Kidney (tissue), 14 donors: Measurements from ENCODE around the gene IQCK. TPM values are rescaled to one million over a fixed set of nuclear protein-coding genes. Genes with fewer than 3 reads are reported as not detected.

ENCODE experiments used
- DNase-seq, 5 donors: peaks; one replicate each; pipeline ENCODE4 v3.0.0-alpha.2; 2013 to 2020
- FAIRE-seq: peaks from 2 replicates; lab custom pipeline; 2012; peaks lifted over from hg19 to GRCh38; lab: Jason Lieb, UNC
- H3K27ac ChIP-seq, 2 donors: one replicate each; pipeline ENCODE4 v1.7.0; 2013; ENCODE audit warnings: low read depth in 2 of 2, low read length in 2 of 2, inconsistent platforms in 1 of 2
- H3K27me3 ChIP-seq: one replicate; pipeline ENCODE4 v1.7.1; 2013; ENCODE audit warnings: low read length, inconsistent platforms; ENCODE audit not compliant: control insufficient read depth, insufficient read depth
- H3K36me3 ChIP-seq, 3 donors: one replicate each; pipeline versions ENCODE4 v1.7.0 to v1.7.1; 2013; ENCODE audit warnings: low read length in 3 of 3, control low read depth in 1 of 3, inconsistent platforms in 1 of 3; ENCODE audit not compliant: insufficient read depth in 3 of 3, control insufficient read depth in 2 of 3
- H3K4me1 ChIP-seq, 3 donors: one replicate each; pipeline versions ENCODE4 v1.7.0 to v1.7.1; 2013; ENCODE audit warnings: low read length in 3 of 3, inconsistent platforms in 1 of 3, low read depth in 1 of 3; ENCODE audit not compliant: control insufficient read depth in 2 of 3, insufficient read depth in 2 of 3
- H3K4me3 ChIP-seq, 3 donors: one replicate each; pipeline versions ENCODE4 v1.7.0 to v1.8.1; 2013; ENCODE audit warnings: low read length in 3 of 3, control low read depth in 1 of 3, inconsistent platforms in 1 of 3
- H3K9ac ChIP-seq, 3 donors: one replicate each; pipeline versions ENCODE4 v1.7.0 to v1.7.1; 2013; ENCODE audit warnings: low read length in 3 of 3, control low read depth in 1 of 3, inconsistent platforms in 1 of 3
- H3K9me3 ChIP-seq, 3 donors: one replicate each; pipeline versions ENCODE4 v1.7.0 to v1.7.1; 2013; ENCODE audit warnings: low read length in 3 of 3, control low read depth in 1 of 3, inconsistent platforms in 1 of 3; ENCODE audit not compliant: control insufficient read depth in 2 of 3, insufficient read depth in 1 of 3
- intact Hi-C: fragments of 100-400 bp; cut with DNase I; formaldehyde crosslinking; loops from one replicate; pipeline ENCODE4 v1.11.1; 2022
- polyA plus RNA-seq: library from polyadenylated mRNA; stranded (reverse); fragments of 350-450 nt; fragmentation: Illumina TruSeq; extraction: RNeasy Lipid Tissue Mini Kit (QIAGEN cat#74804); gene quantifications from one replicate; pipeline ENCODE4 v1.2.3, GENCODE V29; 2014; ENCODE audit warnings: low read depth, low replicate concordance; ENCODE audit not compliant: insufficient read depth
- total RNA-seq: library from RNA; stranded (reverse); fragmentation: NEBNext Ultra II Directional; extraction: Animal tissue kit (Norgen Biotek cat#: 25700); gene quantifications from one replicate; pipeline ENCODE4 v1.2.1, GENCODE V29; 2021
- TF ChIP-seq, protein P1 (sequence below): IDR thresholded peaks from 3 replicates; pipeline ENCODE4 v1.5.1; 2012; ENCODE audit warnings: mild to moderate bottlenecking, moderate library complexity, borderline replicate concordance; ENCODE audit not compliant: insufficient read depth; ENCODE audit errors: extremely low read depth
- donor health status: control.
- donor health status: control.
- donor health status: control.
- donor health status: control.
- donor health status: control.
- donor health status: DM: yes; HTN: yes; CAD: no.
- donor health status: Normal renal cell carcinoma (clear cell type).

Gene IQCK
- total and polyA plus RNA-seq, 2 donors from 2014 or later, result 35.4 to 38.1 TPM

DNA sequence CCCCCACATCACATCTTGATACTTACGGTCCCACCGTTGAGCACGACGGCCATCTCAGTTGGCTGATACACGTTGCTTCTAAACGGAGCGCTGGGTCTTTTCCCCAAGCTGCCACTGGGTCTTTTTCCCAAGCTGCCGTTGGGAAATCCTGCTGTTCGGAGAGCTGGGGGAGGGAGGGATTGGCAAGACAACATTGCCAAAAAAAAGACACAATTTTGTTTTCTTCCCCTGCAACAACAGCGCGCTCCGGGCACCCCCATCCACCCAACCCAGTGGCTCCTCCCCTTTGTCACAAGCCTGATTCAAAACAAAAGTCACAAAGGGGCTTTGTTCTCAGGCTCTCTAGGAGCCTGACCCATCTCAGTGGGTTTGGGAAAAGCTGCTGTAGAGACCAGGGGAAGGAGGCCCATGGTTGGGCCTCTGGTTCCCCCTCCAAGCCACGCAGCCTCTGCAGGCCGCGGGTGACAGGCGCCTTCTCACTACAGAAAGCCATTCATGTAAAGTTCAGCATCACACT, 143.8 kb downstream of the IQCK start:
- Histone ChIP-seq H3K4me1 (peaks cover 0 to 4% (median 0%) of the 10 kb centered on the region in 3 donors), H3K27ac (no peak overlapping the region), H3K4me3 (no peak overlapping the region), H3K9me3 (no peaks in the 10 kb centered on the region), H3K36me3 (peaks cover 0 to 21% (median 5%) of the 10 kb centered on the region in 3 donors), H3K27me3 (no peaks in the 10 kb centered on the region), H3K9ac (no peak overlapping the region)
- TF ChIP-seq, protein P1, sequence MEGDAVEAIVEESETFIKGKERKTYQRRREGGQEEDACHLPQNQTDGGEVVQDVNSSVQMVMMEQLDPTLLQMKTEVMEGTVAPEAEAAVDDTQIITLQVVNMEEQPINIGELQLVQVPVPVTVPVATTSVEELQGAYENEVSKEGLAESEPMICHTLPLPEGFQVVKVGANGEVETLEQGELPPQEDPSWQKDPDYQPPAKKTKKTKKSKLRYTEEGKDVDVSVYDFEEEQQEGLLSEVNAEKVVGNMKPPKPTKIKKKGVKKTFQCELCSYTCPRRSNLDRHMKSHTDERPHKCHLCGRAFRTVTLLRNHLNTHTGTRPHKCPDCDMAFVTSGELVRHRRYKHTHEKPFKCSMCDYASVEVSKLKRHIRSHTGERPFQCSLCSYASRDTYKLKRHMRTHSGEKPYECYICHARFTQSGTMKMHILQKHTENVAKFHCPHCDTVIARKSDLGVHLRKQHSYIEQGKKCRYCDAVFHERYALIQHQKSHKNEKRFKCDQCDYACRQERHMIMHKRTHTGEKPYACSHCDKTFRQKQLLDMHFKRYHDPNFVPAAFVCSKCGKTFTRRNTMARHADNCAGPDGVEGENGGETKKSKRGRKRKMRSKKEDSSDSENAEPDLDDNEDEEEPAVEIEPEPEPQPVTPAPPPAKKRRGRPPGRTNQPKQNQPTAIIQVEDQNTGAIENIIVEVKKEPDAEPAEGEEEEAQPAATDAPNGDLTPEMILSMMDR, result no peak
- no peak for FAIRE-seq
- intact Hi-C loops, result no loop called here
- no peak for DNase-seq

GRCh38 chr16:19863990-19864389, 145.9 kb downstream of the IQCK start:
- no peak overlapping the region for H3K4me3 ChIP-seq
- FAIRE-seq, result no peak
- no peak overlapping the region for H3K9ac ChIP-seq

GRCh38 chr16:19864566-19864965, 146.5 kb downstream of the IQCK start:
- Histone ChIP-seq H3K27ac (no peak overlapping the region), H3K4me1 (peaks cover 0 to 4% (median 2%) of the 10 kb centered on the region in 3 donors), H3K9me3 (no peaks in the 10 kb centered on the region), H3K9ac (no peak overlapping the region), H3K36me3 (peaks cover 0 to 15% (median 2%) of the 10 kb centered on the region in 3 donors), H3K4me3 (no peak overlapping the region), H3K27me3 (no peaks in the 10 kb centered on the region)
- TF ChIP-seq, protein P1, result no peak
- no peak for DNase-seq
- intact Hi-C loops, result no loop called here
- FAIRE-seq, result no peak

More at GRCh38 chr16:19863990-19864389, 145.9 kb downstream of the IQCK start:
- TF ChIP-seq, protein P1, result no peak
- Histone ChIP-seq H3K27ac (no peak overlapping the region), H3K4me1 (peaks cover 0 to 4% (median 2%) of the 10 kb centered on the region in 3 donors), H3K36me3 (peaks cover 0 to 21% (median 5%) of the 10 kb centered on the region in 3 donors), H3K27me3 (no peaks in the 10 kb centered on the region), H3K9me3 (no peaks in the 10 kb centered on the region)
- DNase-seq, result no peak
- intact Hi-C loops, result no loop called here
